Neutrophil (primary cell): ENCODE measurements around the gene TRMT2B.
"Not testable (repeated sequence)": the region's sequence is repeated elsewhere in the genome, so short reads cannot be mapped to it uniquely, and the experiment has no call there.

Experiments
- H3K27ac ChIP-seq: fragments of 200-600 bp; sonication (generic); 2 replicates; pipeline ENCODE4 v1.5.1; 2016; ENCODE audit warnings: mild to moderate bottlenecking, moderate library complexity
- H3K27me3 ChIP-seq: fragments of 200-600 bp; sonication (generic); 2 replicates; pipeline ENCODE4 v1.6.0; 2016; ENCODE audit warnings: mild to moderate bottlenecking
- H3K36me3 ChIP-seq: fragments of 200-600 bp; sonication (generic); 2 replicates; pipeline ENCODE4 v1.5.1; 2017
- H3K4me1 ChIP-seq, 2 experiments: fragments of 200-600 bp in 1 of 2; sonication (generic) in 1 of 2; 1 replicate in 1 of 2; 2 replicates in 1 of 2; pipeline versions ENCODE4 v1.5.1 to v1.6.1; 2013 to 2016; ENCODE audit warnings: low read depth in 1 of 2, low read length in 1 of 2, mild to moderate bottlenecking in 1 of 2, moderate library complexity in 1 of 2; ENCODE audit not compliant: control insufficient read depth in 1 of 2, insufficient read depth in 1 of 2
- H3K4me3 ChIP-seq, 2 experiments: fragments of 200-600 bp in 1 of 2; sonication (generic) in 1 of 2; 1 replicate in 1 of 2; 2 replicates in 1 of 2; pipeline ENCODE4 v1.5.1; 2013 to 2016; ENCODE audit warnings: low read depth in 1 of 2, low read length in 1 of 2, mild to moderate bottlenecking in 1 of 2, moderate library complexity in 1 of 2
- H3K9me3 ChIP-seq: fragments of 200-600 bp; sonication (generic); 2 replicates; pipeline ENCODE4 v1.5.1; 2016
- CTCF ChIP-seq: fragments of 200-600 bp; sonication (generic); IDR thresholded peaks from 2 replicates; pipeline ENCODE4 v1.5.1; 2016; ENCODE audit warnings: antibody characterized with exemption

The TRMT2B gene

GRCh38 chrX:101028562-101028961 lies 23.3 kb downstream of the TRMT2B start:
- Histone ChIP-seq H3K4me3 (no peak overlapping the region), H3K4me1 (no peaks in the 10 kb centered on the region), H3K36me3 (peaks cover 23% of the 10 kb centered on the region), H3K9me3 (no peaks in the 10 kb centered on the region), H3K27ac (no peak overlapping the region), H3K27me3 (no peaks in the 10 kb centered on the region)
- TF ChIP-seq CTCF: no peak

DNA sequence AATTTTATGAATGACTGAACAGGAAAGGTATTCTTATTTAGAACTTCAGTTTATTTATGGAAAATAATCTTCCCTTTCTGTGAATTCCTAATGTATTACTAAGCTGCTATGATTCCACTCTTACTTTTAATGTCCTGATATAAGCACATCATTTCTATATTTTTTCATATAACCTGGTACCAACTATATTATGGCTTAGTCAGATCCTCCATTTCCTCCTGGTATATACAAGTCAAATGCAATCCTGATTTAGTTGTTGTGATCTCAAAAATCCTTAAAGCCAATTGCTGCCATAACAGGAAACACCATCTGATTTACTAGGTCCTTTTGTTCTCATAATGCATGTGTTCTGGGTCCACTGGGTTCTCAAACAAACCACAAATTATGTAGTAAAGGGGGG lies 26.8 kb downstream of the TRMT2B start:
- H3K36me3 ChIP-seq: peaks cover 46% of the 10 kb centered on the region
- no peak overlapping the region for H3K4me3 ChIP-seq
- H3K9me3 ChIP-seq: no peaks in the 10 kb centered on the region
- no peaks in the 10 kb centered on the region for H3K4me1 ChIP-seq
- TF ChIP-seq CTCF: no peak
- H3K27ac ChIP-seq: no peak overlapping the region
- H3K27me3 ChIP-seq: no peaks in the 10 kb centered on the region

- no peak overlapping the region for H3K4me3 ChIP-seq
- H3K27me3 ChIP-seq: no peaks in the 10 kb centered on the region
- no peaks in the 10 kb centered on the region for H3K9me3 ChIP-seq
- H3K36me3 ChIP-seq: peaks cover 65% of the 10 kb centered on the region
- no peak for TF ChIP-seq CTCF
- no peak overlapping the region for H3K27ac ChIP-seq
- no peaks in the 10 kb centered on the region for H3K4me1 ChIP-seq
These were observed 29.9 kb downstream of the TRMT2B start for GRCh38 chrX:101022020-101022419.

DNA sequence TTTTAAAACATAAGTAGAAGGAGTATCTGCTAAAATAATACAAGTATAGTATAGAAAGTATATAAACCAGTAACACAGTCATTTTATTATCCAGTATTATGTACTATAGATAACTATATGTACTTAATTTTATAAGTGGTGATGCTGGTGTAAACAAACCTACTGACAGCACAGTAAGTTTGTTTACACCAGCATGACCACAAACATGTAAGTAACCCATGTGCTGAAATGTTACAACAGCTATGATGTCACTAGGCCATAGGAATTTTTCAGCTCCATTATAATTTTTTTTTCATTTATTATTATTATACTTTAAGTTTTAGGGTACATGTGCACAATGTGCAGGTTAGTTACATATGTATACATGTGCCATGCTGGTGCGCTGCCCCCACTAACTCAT lies 39.9 kb downstream of the TRMT2B start:
- H3K4me1 ChIP-seq, H3K9me3 ChIP-seq, H3K4me3 ChIP-seq, H3K27ac ChIP-seq, H3K27me3 ChIP-seq: not testable (repeated sequence)
- peaks cover 63% of the 10 kb centered on the region for H3K36me3 ChIP-seq

DNA sequence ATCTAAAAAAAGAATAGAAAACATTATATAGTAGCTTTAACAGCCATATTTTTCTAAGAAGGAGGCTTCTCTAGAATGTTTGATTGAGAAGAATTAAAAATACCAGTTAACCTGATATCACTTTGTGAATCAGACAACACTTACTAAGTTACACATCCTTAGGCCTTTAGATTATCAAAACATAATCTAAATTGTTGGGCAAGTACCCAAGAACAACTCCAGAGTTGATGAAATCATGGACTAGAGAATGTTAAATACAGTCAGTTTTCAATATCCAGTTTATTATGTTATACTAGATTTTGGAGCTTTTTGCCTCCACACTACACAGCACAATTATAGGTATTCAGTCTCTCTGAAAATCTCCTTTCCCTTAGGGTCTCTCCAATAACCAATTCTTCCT lies 42.8 kb downstream of the TRMT2B start:
- peaks cover 66% of the 10 kb centered on the region for H3K36me3 ChIP-seq
- no peaks in the 10 kb centered on the region for H3K9me3 ChIP-seq
- H3K27me3 ChIP-seq: no peaks in the 10 kb centered on the region
- no peaks in the 10 kb centered on the region for H3K4me1 ChIP-seq
- no peak overlapping the region for H3K4me3 ChIP-seq
- no peak overlapping the region for H3K27ac ChIP-seq
- TF ChIP-seq CTCF: no peak

DNA sequence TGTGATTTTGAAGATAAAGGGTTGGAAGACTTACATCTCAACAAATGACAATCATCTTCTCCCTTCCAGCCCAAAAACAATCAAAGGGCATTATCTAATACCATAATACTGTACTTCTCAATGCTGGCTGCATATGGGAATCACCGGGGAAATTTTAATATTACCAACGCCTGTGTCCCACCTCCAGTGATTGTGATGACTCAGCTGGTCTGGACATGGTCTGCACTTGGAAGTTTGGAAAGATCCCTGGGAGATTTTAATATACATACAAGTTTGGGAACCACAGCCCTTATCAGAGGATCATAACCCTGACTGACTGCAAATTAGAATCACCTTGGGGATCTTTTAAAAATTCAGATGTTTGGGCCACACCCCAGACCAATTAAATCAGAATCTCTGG lies 52.5 kb downstream of the TRMT2B start:
- Histone ChIP-seq H3K9me3 (no peaks in the 10 kb centered on the region), H3K27me3 (no peaks in the 10 kb centered on the region), H3K27ac (no peak overlapping the region), H3K4me1 (peaks cover 4% of the 10 kb centered on the region in 2 experiments), H3K36me3 (peaks cover 9% of the 10 kb centered on the region), H3K4me3 (no peak overlapping the region)
- no peak for TF ChIP-seq CTCF
